GM12891 (cell line): ENCODE results near the gene ADCY10.

Experiments
- POLR2A ChIP-seq: IDR thresholded peaks from 2 replicates; pipeline ENCODE4 v1.6.1; 2011; ENCODE audit warnings: low read depth, low read length, control low read depth
- POLR2AphosphoS5 ChIP-seq: IDR thresholded peaks from 2 replicates; pipeline ENCODE4 v1.6.1; 2011; ENCODE audit warnings: low read depth, low read length, control low read depth

DNA sequence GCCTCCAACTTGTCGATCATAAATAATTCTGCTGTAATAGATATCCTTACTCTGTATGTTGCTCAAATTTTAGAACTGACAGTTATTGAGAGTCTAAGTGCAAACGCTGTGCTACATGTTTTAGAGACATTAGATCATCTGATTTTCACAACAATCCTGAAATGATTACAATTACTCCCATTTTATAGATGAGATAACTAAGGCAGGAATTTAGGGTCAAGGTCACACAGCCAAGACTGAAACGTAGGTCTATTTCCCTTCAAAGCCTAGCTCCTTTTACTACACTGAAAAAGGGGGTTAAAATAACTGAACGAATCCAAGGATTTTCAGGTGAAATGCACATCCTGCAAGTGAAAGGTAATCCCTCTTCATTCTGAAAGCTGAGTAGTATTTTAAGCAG lies 19.9 kb upstream of the ADCY10 start:
- no peak for TF ChIP-seq POLR2A
- TF ChIP-seq POLR2AphosphoS5: no peak
